Measurements from ENCODE around the gene UBQLN1. TPM values are rescaled to one million over a fixed set of nuclear protein-coding genes. Genes with fewer than 3 reads are reported as not detected.

The UBQLN1 gene
- total RNA-seq, 1 experiment from 2014 or later, result 162 TPM

GRCh38 chr9:83680233-83680632 is 27.5 kb downstream of the UBQLN1 start:
- Histone ChIP-seq H3K27me3 (replicated peaks; ENCODE audit: insufficient read depth, low read depth, low read length, poor library complexity) (no peaks in the 10 kb centered on the region), H3K27ac (ENCODE audit: low read depth, low read length, poor library complexity, severe bottlenecking) (no peak overlapping the region), H3K36me3 (ENCODE audit: insufficient read depth, low read length, poor library complexity, severe bottlenecking) (peaks cover 62% of the 10 kb centered on the region), H3K9me3 (ENCODE audit: low read depth, low read length, poor library complexity, severe bottlenecking) (no peaks in the 10 kb centered on the region), H3K4me3 (ENCODE audit: low read depth, low read length, poor library complexity, severe bottlenecking) (no peak overlapping the region), H3K4me1 (ENCODE audit: insufficient read depth, low read length, poor library complexity, severe bottlenecking) (no peaks in the 10 kb centered on the region)
- BruUV-seq (replicated peaks), result no TSS peak
- TF ChIP-seq EZH2 (IDR thresholded peaks at IDR 0.05; ENCODE audit: borderline replicate concordance, low read depth, low read length, poor library complexity, severe bottlenecking) (no peak), CTCF (conservative IDR thresholded peaks at IDR 0.05; ENCODE audit: low read depth, low read length) (no peak)
- intact Hi-C loops (cut with micrococcal nuclease; ENCODE audit: unreplicated experiment), result no loop called here
- ChIA-PET CTCF (no interaction called here), POLR2A (ENCODE audit: low non-redundant PET) (no interaction called here)
- DNase-seq (ENCODE audit: low spot score), result no peak

- no peak overlapping the region for H3K27ac ChIP-seq (ENCODE audit: low read depth, low read length, poor library complexity, severe bottlenecking)
- peaks cover 56% of the 10 kb centered on the region for H3K36me3 ChIP-seq (ENCODE audit: insufficient read depth, low read length, poor library complexity, severe bottlenecking)
- no peak overlapping the region for H3K4me3 ChIP-seq (ENCODE audit: low read depth, low read length, poor library complexity, severe bottlenecking)
- no peak for TF ChIP-seq CTCF (conservative IDR thresholded peaks at IDR 0.05; ENCODE audit: low read depth, low read length)
- TF ChIP-seq EZH2 (IDR thresholded peaks at IDR 0.05; ENCODE audit: borderline replicate concordance, low read depth, low read length, poor library complexity, severe bottlenecking), result no peak
- H3K27me3 ChIP-seq (replicated peaks; ENCODE audit: insufficient read depth, low read depth, low read length, poor library complexity), result no peaks in the 10 kb centered on the region
- intact Hi-C loops (cut with micrococcal nuclease; ENCODE audit: unreplicated experiment), result no loop called here
- no peak for DNase-seq (ENCODE audit: low spot score)
- ChIA-PET POLR2A (ENCODE audit: low non-redundant PET) (no interaction called here), CTCF (no interaction called here)
- H3K4me1 ChIP-seq (ENCODE audit: insufficient read depth, low read length, poor library complexity, severe bottlenecking), result no peaks in the 10 kb centered on the region
- BruUV-seq (replicated peaks), result no TSS peak
- H3K9me3 ChIP-seq (ENCODE audit: low read depth, low read length, poor library complexity, severe bottlenecking), result no peaks in the 10 kb centered on the region
These were observed 30.2 kb downstream of the UBQLN1 start for GRCh38 chr9:83677596-83677995.

GRCh38 chr9:83675466-83675865 is 32.3 kb downstream of the UBQLN1 start:
- TF ChIP-seq CTCF (conservative IDR thresholded peaks at IDR 0.05; ENCODE audit: low read depth, low read length), result no peak
- TF ChIP-seq EZH2 (IDR thresholded peaks at IDR 0.05; ENCODE audit: borderline replicate concordance, low read depth, low read length, poor library complexity, severe bottlenecking), result no peak
- Histone ChIP-seq H3K27ac (ENCODE audit: low read depth, low read length, poor library complexity, severe bottlenecking) (no peak overlapping the region), H3K9me3 (ENCODE audit: low read depth, low read length, poor library complexity, severe bottlenecking) (no peaks in the 10 kb centered on the region), H3K4me1 (ENCODE audit: insufficient read depth, low read length, poor library complexity, severe bottlenecking) (no peaks in the 10 kb centered on the region), H3K36me3 (ENCODE audit: insufficient read depth, low read length, poor library complexity, severe bottlenecking) (peaks cover 57% of the 10 kb centered on the region), H3K27me3 (replicated peaks; ENCODE audit: insufficient read depth, low read depth, low read length, poor library complexity) (no peaks in the 10 kb centered on the region), H3K4me3 (ENCODE audit: low read depth, low read length, poor library complexity, severe bottlenecking) (no peak overlapping the region)
- POLR2A ChIA-PET (ENCODE audit: low non-redundant PET), result no interaction called here
- CTCF ChIA-PET, result no interaction called here
- intact Hi-C loops (cut with micrococcal nuclease; ENCODE audit: unreplicated experiment), result no loop called here
- no TSS peak for BruUV-seq (replicated peaks)
- no peak for DNase-seq (ENCODE audit: low spot score)
